ENCODE measurements around the gene ASTN2. TPM values are rescaled to one million over a fixed set of nuclear protein-coding genes. Genes with fewer than 3 reads are reported as not detected.

ASTN2 gene
- total and polyA plus RNA-seq, 10 of the 15 experiments (the other 5 are each of a cell fraction or from before 2014, with no cell fraction given), result 1.4 to 15.7 (median 7.0) TPM

DNA sequence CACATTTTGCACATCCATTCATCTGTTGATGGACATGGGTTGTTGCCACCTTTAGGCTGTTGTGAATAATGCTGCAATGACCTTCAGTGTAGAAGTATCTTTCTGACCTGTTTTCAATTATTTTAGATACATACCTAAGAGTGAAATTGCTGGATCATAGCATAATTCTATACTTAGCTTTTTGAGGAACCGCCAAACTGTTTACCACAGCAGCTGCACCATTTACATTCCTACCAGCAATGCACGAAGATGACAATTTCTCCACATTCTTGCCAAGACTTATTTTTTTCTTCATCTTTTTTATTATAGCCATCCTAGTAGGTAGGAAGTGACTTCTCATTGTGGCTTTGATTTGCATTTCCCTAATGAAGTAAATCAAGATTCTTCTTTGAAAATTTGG lies 36.5 kb upstream of the ASTN2 start:
- POLR2A ChIA-PET, result no interaction called here
- H4K20me1 ChIP-seq (ENCODE audit: control insufficient read depth, insufficient read depth), result no peaks in the 10 kb centered on the region
- RAD21 ChIA-PET (ENCODE audit: unreplicated experiment), result no interaction called here
- WGBS (ENCODE audit: insufficient coverage, insufficient replicate concordance, low lambda C conversion rate, missing lambda C conversion rate), result 55% methylated on average over 2 of the region's 2 CpGs
- TF ChIP-seq NFYA (IDR thresholded peaks at IDR 0.05; ENCODE audit: borderline replicate concordance, low read depth, low read length), result no peak
- TF ChIP-seq HDAC6 (IDR thresholded peaks at IDR 0.05; ENCODE audit: unreplicated experiment), result no peak
- TF ChIP-seq GATAD2B (conservative IDR thresholded peaks at IDR 0.05; ENCODE audit: low read depth), result no peak
- no peak for TF ChIP-seq STAT1 (conservative IDR thresholded peaks at IDR 0.05)
- no peaks in the 10 kb centered on the region; a peak in 1 of 4 replicates for H3K27me3 ChIP-seq (replicated peaks in 1 of 2; ENCODE audit: control insufficient read depth in 2 of 2, insufficient read depth in 2 of 2, low read length in 1 of 2)
- no peak overlapping the region for H2AFZ ChIP-seq (ENCODE audit: control insufficient read depth, low read depth, low read length)
- H3K9ac ChIP-seq (ENCODE audit: control insufficient read depth, insufficient read depth, low read length), result no peak overlapping the region
- H3K79me2 ChIP-seq (ENCODE audit: control insufficient read depth, insufficient read depth, low read length), result no peaks in the 10 kb centered on the region
- no peak overlapping the region for H3K27ac ChIP-seq (ENCODE audit: control insufficient read depth, insufficient read depth)
- intact Hi-C loops (cut with micrococcal nuclease; ENCODE audit: unreplicated experiment), result no loop called here
- H3K4me2 ChIP-seq (ENCODE audit: control insufficient read depth, insufficient read depth), result no peak overlapping the region
- in situ Hi-C loops (cut with MboI), result no loop called here
- no TSS peak for BruUV-seq (replicated peaks)
- FAIRE-seq (no peak), DNase-seq (ENCODE audit: low read depth, low spot score) (no peak), ATAC-seq (no peak)
- H3K4me1 ChIP-seq (ENCODE audit: control insufficient read depth, insufficient read depth, low read length), result no peaks in the 10 kb centered on the region
- no peaks in the 10 kb centered on the region for H3K9me3 ChIP-seq (replicated peaks; ENCODE audit: control insufficient read depth, insufficient read depth, low read length)
- SMC1A ChIA-PET (ENCODE audit: uncharacterized antibody, unreplicated experiment), result no interaction called here
- CTCF ChIA-PET, result no interaction called here
- no peaks in the 10 kb centered on the region for H3K36me3 ChIP-seq (ENCODE audit: control insufficient read depth in 2 of 2, insufficient read depth in 2 of 2, low read length in 1 of 2)
- H3K4me3 ChIP-seq, result no peak overlapping the region

DNA sequence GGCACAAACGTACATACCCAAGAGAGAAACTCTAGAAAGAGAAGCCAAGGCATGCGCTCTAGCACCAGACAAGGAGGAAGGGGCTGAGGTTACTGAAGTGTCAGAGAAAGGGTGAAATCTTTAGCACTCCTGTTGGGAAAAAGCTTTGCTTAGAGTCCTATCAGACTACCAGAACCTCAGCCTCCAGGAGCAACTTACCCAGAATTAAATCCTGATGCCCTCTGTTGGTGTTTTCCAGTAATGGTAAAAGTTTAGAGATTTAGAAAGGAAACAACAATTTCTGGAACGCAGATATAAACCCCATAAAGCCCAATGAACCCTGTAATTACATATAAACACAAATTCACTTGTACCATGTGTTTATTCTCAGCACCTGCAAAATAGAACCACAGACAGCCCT lies 33.2 kb upstream of the ASTN2 start:
- SMC1A ChIA-PET (ENCODE audit: uncharacterized antibody, unreplicated experiment), result no interaction called here
- no peak for ATAC-seq
- no peaks in the 10 kb centered on the region for H3K79me2 ChIP-seq (ENCODE audit: control insufficient read depth, insufficient read depth, low read length)
- DNase-seq (ENCODE audit: low read depth, low spot score), result no peak
- H3K4me3 ChIP-seq, result no peak overlapping the region
- BruUV-seq (replicated peaks), result no TSS peak
- H3K4me1 ChIP-seq (ENCODE audit: control insufficient read depth, insufficient read depth, low read length), result no peaks in the 10 kb centered on the region
- RAD21 ChIA-PET (ENCODE audit: unreplicated experiment), result interaction anchor here (0.9 kb wide), 1 partner anchor 711 kb away, joined by 3 read pairs; no protein-coding TSS in a partner anchor
- H3K9me3 ChIP-seq (replicated peaks; ENCODE audit: control insufficient read depth, insufficient read depth, low read length), result no peaks in the 10 kb centered on the region
- POLR2A ChIA-PET, result no interaction called here
- FAIRE-seq, result no peak
- in situ Hi-C loops (cut with MboI), result no loop called here
- intact Hi-C loops (cut with micrococcal nuclease; ENCODE audit: unreplicated experiment), result no loop called here
- no peak overlapping the region for H3K9ac ChIP-seq (ENCODE audit: control insufficient read depth, insufficient read depth, low read length)
- WGBS (ENCODE audit: insufficient coverage, insufficient replicate concordance, low lambda C conversion rate, missing lambda C conversion rate), result 39% methylated on average over 3 of the region's 3 CpGs
- H4K20me1 ChIP-seq (ENCODE audit: control insufficient read depth, insufficient read depth), result no peaks in the 10 kb centered on the region
- CTCF ChIA-PET, result interaction anchor here (1.1 kb wide), 1 partner anchor 20 kb away, joined by 3 read pairs; no protein-coding TSS in a partner anchor
- H3K36me3 ChIP-seq (ENCODE audit: control insufficient read depth in 2 of 2, insufficient read depth in 2 of 2, low read length in 1 of 2), result no peaks in the 10 kb centered on the region
- H2AFZ ChIP-seq (ENCODE audit: control insufficient read depth, low read depth, low read length), result no peak overlapping the region
- H3K4me2 ChIP-seq (ENCODE audit: control insufficient read depth, insufficient read depth), result no peak overlapping the region
- no peaks in the 10 kb centered on the region for H3K27me3 ChIP-seq (replicated peaks in 1 of 2; ENCODE audit: control insufficient read depth in 2 of 2, insufficient read depth in 2 of 2, low read length in 1 of 2)
- H3K27ac ChIP-seq (ENCODE audit: control insufficient read depth, insufficient read depth), result no peak overlapping the region
- no peak for TF ChIP-seq EGR1 (IDR thresholded peaks at IDR 0.05; ENCODE audit: borderline replicate concordance in 1 of 2, low read depth in 2 of 2, low read length in 2 of 2)
- TF ChIP-seq ZNF687 (IDR thresholded peaks at IDR 0.05), result no peak
- TF ChIP-seq BHLHE40 (IDR thresholded peaks at IDR 0.05; ENCODE audit: borderline replicate concordance in 1 of 2, low read depth in 2 of 2, low read length in 1 of 2), result no peak
- TF ChIP-seq, protein P1, sequence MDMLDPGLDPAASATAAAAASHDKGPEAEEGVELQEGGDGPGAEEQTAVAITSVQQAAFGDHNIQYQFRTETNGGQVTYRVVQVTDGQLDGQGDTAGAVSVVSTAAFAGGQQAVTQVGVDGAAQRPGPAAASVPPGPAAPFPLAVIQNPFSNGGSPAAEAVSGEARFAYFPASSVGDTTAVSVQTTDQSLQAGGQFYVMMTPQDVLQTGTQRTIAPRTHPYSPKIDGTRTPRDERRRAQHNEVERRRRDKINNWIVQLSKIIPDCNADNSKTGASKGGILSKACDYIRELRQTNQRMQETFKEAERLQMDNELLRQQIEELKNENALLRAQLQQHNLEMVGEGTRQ (IDR thresholded peaks at IDR 0.05; ENCODE audit: borderline replicate concordance, low read depth, low read length), result no peak
- no peak for TF ChIP-seq CBX5 (IDR thresholded peaks at IDR 0.05; ENCODE audit: low read depth)
- TF ChIP-seq SMC3 (IDR thresholded peaks at IDR 0.05; ENCODE audit: borderline replicate concordance, low read length), result no peak
- no peak for TF ChIP-seq FOXM1 (IDR thresholded peaks at IDR 0.05; ENCODE audit: low read depth, low read length)
- no peak for TF ChIP-seq RUNX3 (IDR thresholded peaks at IDR 0.05; ENCODE audit: low read length)
- TF ChIP-seq ZNF274 (IDR thresholded peaks at IDR 0.05; ENCODE audit: insufficient read depth, insufficient read length), result no peak
- no peak for TF ChIP-seq STAT3 (IDR thresholded peaks at IDR 0.05; ENCODE audit: low read depth, low read length)
- TF ChIP-seq MTA2 (IDR thresholded peaks at IDR 0.05; ENCODE audit: low read depth), result no peak
